ENCODE results near the gene FLYWCH2.

- no peak for TF ChIP-seq CTCF (conservative IDR thresholded peaks at IDR 0.05; ENCODE audit: low read length)
- no peak for TF ChIP-seq EZH2phosphoT487 (IDR thresholded peaks at IDR 0.05; ENCODE audit: borderline replicate concordance, low read depth, low read length)
Measured at GRCh38 chr16:2926650-2926999, 43.6 kb downstream of the FLYWCH2 start.

All from OCI-LY7 (cell line).